SH-SY5Y (cell line): ENCODE results near the gene BTN1A1.

Experiments used
- GATA2 ChIP-seq: IDR thresholded peaks from 2 replicates; pipeline ENCODE4 v1.6.1; 2011; ENCODE audit warnings: mild to moderate bottlenecking, low read depth, low read length
- GATA3 ChIP-seq: IDR thresholded peaks from 2 replicates; pipeline ENCODE4 v1.6.1; 2011; ENCODE audit warnings: low read depth, mild to moderate bottlenecking, low read length, moderate library complexity

DNA sequence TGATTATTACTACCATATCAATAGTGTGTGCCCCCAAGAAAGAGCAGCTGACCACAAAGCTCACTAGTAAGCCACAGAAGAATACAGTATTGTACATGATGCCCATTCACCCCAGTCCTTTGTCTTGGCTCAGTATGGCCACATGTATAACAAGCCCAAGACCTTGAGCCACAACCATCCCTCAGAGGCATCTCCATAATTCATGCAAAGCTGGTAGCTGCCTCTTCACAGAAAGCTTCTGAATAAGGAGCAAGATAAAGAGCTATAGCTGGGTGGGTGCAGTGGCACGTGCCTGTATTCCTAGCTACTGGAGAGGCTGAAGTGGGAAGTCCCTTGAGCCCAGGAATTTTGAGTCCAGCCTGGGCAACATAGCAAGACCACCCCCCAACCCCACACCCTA is 4.8 kb upstream of the BTN1A1 start:
- TF ChIP-seq GATA2 (no peak), GATA3 (no peak)
